BJ (cell line): ENCODE results near the gene USH2A. TPM values are rescaled to one million over a fixed set of nuclear protein-coding genes. Genes with fewer than 3 reads are reported as not detected.

Experiments
- CTCF ChIA-PET: fragments of 350-600 bp; formaldehyde crosslinking; extraction: SDS; loops from one replicate; lab custom pipeline; 2021; ENCODE audit warnings: antibody characterized with exemption, inconsistent platforms; lab: Yijun Ruan, JAX
- POLR2A ChIA-PET: fragments of 300-600 bp; sonication (Branson Sonifier 250); formaldehyde crosslinking; extraction: SDS; loops from one replicate; lab custom pipeline; 2021; ENCODE audit warnings: antibody characterized with exemption; lab: Charles Lee
- DNase-seq: peaks from one replicate; pipeline ENCODE4 v3.0.0-alpha.2; 2011; ENCODE audit warnings: low read depth
- H3K27me3 ChIP-seq: 2 replicates; pipeline ENCODE4 v1.6.0; 2011; ENCODE audit warnings: low read length; ENCODE audit not compliant: control insufficient read depth, insufficient read depth
- H3K36me3 ChIP-seq: 2 replicates; pipeline ENCODE4 v1.5.1; 2011; ENCODE audit warnings: low read length; ENCODE audit not compliant: control insufficient read depth, insufficient read depth
- H3K4me3 ChIP-seq: 2 replicates; pipeline ENCODE4 v1.5.1; 2011; ENCODE audit warnings: low read depth, mild to moderate bottlenecking, control low read depth, low read length
- CTCF ChIP-seq: IDR thresholded peaks from 2 replicates; pipeline ENCODE4 v1.5.1; 2011; ENCODE audit warnings: low read depth, mild to moderate bottlenecking, control low read depth, inconsistent platforms, low read length, moderate library complexity; ENCODE audit not compliant: insufficient read depth
- polyA plus RNA-seq: library from polyadenylated mRNA; depleted of rRNA; stranded (reverse); fragments of >200 nt; gene quantifications from 2 replicates; pipeline ENCODE4 v1.2.3, GENCODE V29; 2011

USH2A gene
- polyA plus RNA-seq, 1 experiment = under 0.01 TPM

GRCh38 chr1:216237927-216238542, 185.2 kb downstream of the USH2A start:
- ChIA-PET POLR2A (no interaction called here), CTCF (no interaction called here)
- TF ChIP-seq CTCF = no peak
- H3K27me3 ChIP-seq = no peaks in the 10 kb centered on the region
- H3K4me3 ChIP-seq = no peak overlapping the region
- DNase-seq = no peak
- H3K36me3 ChIP-seq = no peaks in the 10 kb centered on the region

- Histone ChIP-seq H3K36me3 (no peaks in the 10 kb centered on the region), H3K27me3 (no peaks in the 10 kb centered on the region), H3K4me3 (no peak overlapping the region)
- no peak for DNase-seq
- POLR2A ChIA-PET = no interaction called here
- CTCF ChIA-PET = interaction anchor here (0.7 kb wide), 1 partner anchor 339 kb away, joined by 3 read pairs; no protein-coding TSS in a partner anchor
- no peak for TF ChIP-seq CTCF
These were observed 199.0 kb downstream of the USH2A start for GRCh38 chr1:216224233-216224632.

- POLR2A ChIA-PET = no interaction called here
These were observed 199.8 kb downstream of the USH2A start for GRCh38 chr1:216223486-216223885.

GRCh38 chr1:216222288-216222687, 201.0 kb downstream of the USH2A start:
- CTCF ChIA-PET = interaction anchor here (1.2 to 2.8 kb wide), 7 partner anchors 9 to 548 kb away, joined by 3 to 10 read pairs (median 3); no protein-coding TSS in a partner anchor
- TF ChIP-seq CTCF = no peak
- Histone ChIP-seq H3K36me3 (no peaks in the 10 kb centered on the region), H3K27me3 (no peaks in the 10 kb centered on the region), H3K4me3 (no peak overlapping the region)
- no peak for DNase-seq
- POLR2A ChIA-PET = no interaction called here

More at GRCh38 chr1:216223486-216223885, 199.8 kb downstream of the USH2A start:
- Histone ChIP-seq H3K4me3 (no peak overlapping the region), H3K36me3 (no peaks in the 10 kb centered on the region), H3K27me3 (no peaks in the 10 kb centered on the region)
- TF ChIP-seq CTCF = no peak
- CTCF ChIA-PET = interaction anchor here (2.8 kb wide), 1 partner anchor 8 kb away, joined by 10 read pairs; no protein-coding TSS in a partner anchor
- no peak for DNase-seq

GRCh38 chr1:216221260-216221700, 202.0 kb downstream of the USH2A start:
- Histone ChIP-seq H3K4me3 (peak overlapping the region; percentile 49), H3K36me3 (no peaks in the 10 kb centered on the region), H3K27me3 (no peaks in the 10 kb centered on the region)
- POLR2A ChIA-PET = no interaction called here
- CTCF ChIA-PET = interaction anchor here (0.6 to 3.4 kb wide), 25 partner anchors 9 to 547 kb away, joined by 3 to 15 read pairs (median 3); no protein-coding TSS in a partner anchor
- DNase-seq = peak; percentile 57
- TF ChIP-seq CTCF = peak; percentile 79
